A673 (cell line): ENCODE measurements around the gene MYLK4.

Experiments
- CTCF ChIP-seq: fragments of 300-800, 200-600 bp; sonication (generic); conservative IDR thresholded peaks from 2 replicates; pipeline ENCODE4 v1.5.1; 2017; ENCODE audit warnings: low read depth, mild to moderate bottlenecking, antibody characterized with exemption, low read length, moderate library complexity, mixed read lengths
- EZH2 ChIP-seq: fragments of 200-600 bp; sonication (generic); IDR thresholded peaks from 2 replicates; pipeline ENCODE4 v1.6.1; 2017; ENCODE audit warnings: borderline replicate concordance, low read depth, mild to moderate bottlenecking, mixed read lengths, antibody characterized with exemption, low read length; ENCODE audit not compliant: poor library complexity, severe bottlenecking

- TF ChIP-seq EZH2 (no peak), CTCF (no peak)
Measured at GRCh38 chr6:2705256-2705655, 45.5 kb downstream of the MYLK4 start.
